GM23338 (cell line): Measurements from ENCODE around the gene RUSF1. TPM values are rescaled to one million over a fixed set of nuclear protein-coding genes. Genes with fewer than 3 reads are reported as not detected.

Source experiments
- ATAC-seq: fragments of 200-7000 bp; cut with Tn5 transposase; 3 replicates; pipeline ENCODE4 v1.9.1; 2020
- DNase-seq: peaks from one replicate; pipeline ENCODE4 v3.0.0-alpha.2; 2015; ENCODE audit warnings: low spot score
- H2AFZ ChIP-seq: fragments of 200-600 bp; sonication (generic); 2 replicates; pipeline ENCODE4 v1.8.0; 2016; ENCODE audit warnings: antibody characterized with exemption, mild to moderate bottlenecking, moderate library complexity
- H3F3A ChIP-seq: fragments of 200-600 bp; sonication (generic); replicated peaks from 2 replicates; pipeline ENCODE4 v1.8.0; 2017; ENCODE audit warnings: antibody characterized with exemption, mixed run types, low read depth
- H3K27ac ChIP-seq: fragments of 200-600 bp; sonication (generic); 2 replicates; pipeline ENCODE4 v1.6.1; 2016; ENCODE audit warnings: low read depth
- H3K27me3 ChIP-seq: fragments of 200-600 bp; sonication (generic); 2 replicates; pipeline ENCODE4 v1.8.0; 2016; ENCODE audit warnings: mild to moderate bottlenecking, mixed run types, moderate library complexity; ENCODE audit not compliant: insufficient read depth
- H3K36me3 ChIP-seq: fragments of 200-600 bp; sonication (generic); 2 replicates; pipeline ENCODE4 v1.8.0; 2016; ENCODE audit warnings: mild to moderate bottlenecking; ENCODE audit not compliant: insufficient read depth
- H3K4me1 ChIP-seq: fragments of 200-600 bp; sonication (generic); 2 replicates; pipeline ENCODE4 v1.8.0; 2016; ENCODE audit warnings: mild to moderate bottlenecking, moderate library complexity; ENCODE audit not compliant: insufficient read depth
- H3K4me2 ChIP-seq: fragments of 200-600 bp; sonication (generic); 2 replicates; pipeline ENCODE4 v1.7.1; 2017; ENCODE audit warnings: mixed run types
- H3K4me3 ChIP-seq: fragments of 200-600 bp; sonication (generic); 2 replicates; pipeline ENCODE4 v1.6.1; 2016; ENCODE audit warnings: mixed run types
- H3K79me2 ChIP-seq: fragments of 200-600 bp; sonication (generic); replicated peaks from 2 replicates; pipeline ENCODE4 v1.8.0; 2017; ENCODE audit warnings: mild to moderate bottlenecking; ENCODE audit not compliant: insufficient read depth
- H3K9me2 ChIP-seq: fragments of 200-600 bp; sonication (generic); 2 replicates; pipeline ENCODE4 v1.8.0; 2017; ENCODE audit not compliant: insufficient read depth
- H4K20me1 ChIP-seq: fragments of 200-600 bp; sonication (generic); replicated peaks from 2 replicates; pipeline ENCODE4 v1.8.0; 2017; ENCODE audit warnings: mild to moderate bottlenecking; ENCODE audit not compliant: insufficient read depth
- H3K27ac Mint-ChIP-seq: 2 replicates; pipeline ENCODE4 v1.8.0; 2020; ENCODE audit warnings: inconsistent platforms, mild to moderate bottlenecking, moderate library complexity, mixed read lengths
- H3K27me3 Mint-ChIP-seq: 3 replicates; pipeline ENCODE4 v1.8.0; 2022; ENCODE audit warnings: low read depth, mild to moderate bottlenecking, moderate library complexity, mixed read lengths, inconsistent platforms; ENCODE audit not compliant: insufficient read depth, poor library complexity
- H3K36me3 Mint-ChIP-seq: 3 replicates; pipeline ENCODE4 v1.8.0; 2021; ENCODE audit warnings: low read depth, mild to moderate bottlenecking, inconsistent platforms, moderate library complexity, mixed read lengths
- H3K4me1 Mint-ChIP-seq: 3 replicates; pipeline ENCODE4 v1.8.0; 2020; ENCODE audit warnings: mild to moderate bottlenecking, inconsistent platforms, mixed read lengths
- H3K4me3 Mint-ChIP-seq: 3 replicates; pipeline ENCODE4 v1.8.0; 2021; ENCODE audit warnings: moderate library complexity, mild to moderate bottlenecking, inconsistent platforms, mixed read lengths
- H3K9me3 Mint-ChIP-seq: 3 replicates; pipeline ENCODE4 v1.8.0; 2020; ENCODE audit warnings: moderate library complexity, mild to moderate bottlenecking, inconsistent platforms, mixed read lengths
- CREB1 ChIP-seq: fragments of 250-450 bp; sonication (Bioruptor Pico); IDR thresholded peaks from 2 replicates; pipeline ENCODE4 v1.5.0; 2020; ENCODE audit warnings: low read depth, mild to moderate bottlenecking, moderate library complexity
- EZH2 ChIP-seq: fragments of 200-600 bp; sonication (generic); IDR thresholded peaks from one replicate; pipeline ENCODE4 v1.8.0; 2017; ENCODE audit warnings: antibody characterized with exemption, mild to moderate bottlenecking, low read depth; ENCODE audit not compliant: unreplicated experiment
- EZH2phosphoT487 ChIP-seq: fragments of 200-600 bp; sonication (generic); IDR thresholded peaks from one replicate; pipeline ENCODE4 v1.8.1; 2018; ENCODE audit warnings: antibody characterized with exemption; ENCODE audit not compliant: unreplicated experiment
- JUNB ChIP-seq: IDR thresholded peaks from one replicate; pipeline ENCODE4 v1.6.1; 2016; ENCODE audit warnings: antibody characterized with exemption; ENCODE audit not compliant: unreplicated experiment
- NANOG ChIP-seq: IDR thresholded peaks from 2 replicates; pipeline ENCODE4 v1.6.1; 2016; ENCODE audit warnings: antibody characterized with exemption, borderline replicate concordance
- POLR2AphosphoS5 ChIP-seq: IDR thresholded peaks from 2 replicates; pipeline ENCODE4 v1.6.1; 2016; ENCODE audit warnings: antibody characterized with exemption, low read depth
- STAT1 ChIP-seq: IDR thresholded peaks from one replicate; pipeline ENCODE4 v1.6.1; 2016; ENCODE audit warnings: antibody characterized with exemption; ENCODE audit not compliant: unreplicated experiment
- ZNF114 ChIP-seq: fragments of 250-450 bp; sonication (Bioruptor Pico); IDR thresholded peaks from 2 replicates; pipeline ENCODE4 v1.5.0; 2020; ENCODE audit warnings: mild to moderate bottlenecking, moderate library complexity
- ZNF331 ChIP-seq: fragments of 250-450 bp; sonication (Bioruptor Pico); IDR thresholded peaks from 2 replicates; pipeline ENCODE4 v1.5.0; 2020; ENCODE audit warnings: low read depth, mild to moderate bottlenecking, moderate library complexity
- polyA plus RNA-seq: library from polyadenylated mRNA; unstranded; fragments of >200 nt; fragmentation: Nextera tagmentation; extraction: Ambion mirVana; gene quantifications from 2 replicates; pipeline ENCODE4 v1.2.1, GENCODE V29; 2016
- total RNA-seq: library from RNA; depleted of rRNA; stranded (reverse); fragments of >200 nt; shearing (Covaris generic); gene quantifications from 2 replicates; pipeline ENCODE4 v1.2.3, GENCODE V29; 2014
- TF ChIP-seq, protein P1 (sequence below): IDR thresholded peaks from one replicate; pipeline ENCODE4 v1.6.1; 2018; ENCODE audit warnings: antibody characterized with exemption; ENCODE audit not compliant: unreplicated experiment
- TF ChIP-seq, protein P2 (sequence below), 2 experiments: fragments of 200-600 bp in 1 of 2; sonication (generic) in 1 of 2; conservative IDR thresholded peaks; 2 replicates each; pipeline versions ENCODE4 v1.5.1 to v1.6.1; 2016 to 2017; ENCODE audit warnings: antibody characterized with exemption in 2 of 2, low read depth in 2 of 2, mild to moderate bottlenecking in 2 of 2, moderate library complexity in 1 of 2

The RUSF1 gene
- total and polyA plus RNA-seq, 2 experiments from 2014 or later = 8.9 to 36.1 TPM

DNA sequence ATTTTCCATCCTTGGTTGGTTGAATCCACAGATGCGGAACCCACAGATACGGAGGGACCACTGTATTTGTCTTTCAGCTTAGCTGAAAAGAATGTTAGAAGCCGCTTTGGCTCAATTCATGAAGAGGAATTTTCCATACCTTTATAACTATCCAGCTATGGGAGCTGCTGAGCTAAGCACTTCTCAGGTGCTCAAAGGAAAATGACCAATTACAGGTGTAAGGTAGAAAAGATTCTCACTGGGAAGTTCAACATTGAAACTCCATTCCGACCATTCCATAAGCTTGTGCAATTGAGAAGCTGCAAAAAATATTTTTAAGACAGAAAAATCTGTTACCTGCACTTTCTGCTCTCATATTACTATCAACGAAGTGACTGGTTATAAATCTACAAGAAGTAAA lies 22.2 kb upstream of the RUSF1 start (continued):
- TF ChIP-seq, protein P1, sequence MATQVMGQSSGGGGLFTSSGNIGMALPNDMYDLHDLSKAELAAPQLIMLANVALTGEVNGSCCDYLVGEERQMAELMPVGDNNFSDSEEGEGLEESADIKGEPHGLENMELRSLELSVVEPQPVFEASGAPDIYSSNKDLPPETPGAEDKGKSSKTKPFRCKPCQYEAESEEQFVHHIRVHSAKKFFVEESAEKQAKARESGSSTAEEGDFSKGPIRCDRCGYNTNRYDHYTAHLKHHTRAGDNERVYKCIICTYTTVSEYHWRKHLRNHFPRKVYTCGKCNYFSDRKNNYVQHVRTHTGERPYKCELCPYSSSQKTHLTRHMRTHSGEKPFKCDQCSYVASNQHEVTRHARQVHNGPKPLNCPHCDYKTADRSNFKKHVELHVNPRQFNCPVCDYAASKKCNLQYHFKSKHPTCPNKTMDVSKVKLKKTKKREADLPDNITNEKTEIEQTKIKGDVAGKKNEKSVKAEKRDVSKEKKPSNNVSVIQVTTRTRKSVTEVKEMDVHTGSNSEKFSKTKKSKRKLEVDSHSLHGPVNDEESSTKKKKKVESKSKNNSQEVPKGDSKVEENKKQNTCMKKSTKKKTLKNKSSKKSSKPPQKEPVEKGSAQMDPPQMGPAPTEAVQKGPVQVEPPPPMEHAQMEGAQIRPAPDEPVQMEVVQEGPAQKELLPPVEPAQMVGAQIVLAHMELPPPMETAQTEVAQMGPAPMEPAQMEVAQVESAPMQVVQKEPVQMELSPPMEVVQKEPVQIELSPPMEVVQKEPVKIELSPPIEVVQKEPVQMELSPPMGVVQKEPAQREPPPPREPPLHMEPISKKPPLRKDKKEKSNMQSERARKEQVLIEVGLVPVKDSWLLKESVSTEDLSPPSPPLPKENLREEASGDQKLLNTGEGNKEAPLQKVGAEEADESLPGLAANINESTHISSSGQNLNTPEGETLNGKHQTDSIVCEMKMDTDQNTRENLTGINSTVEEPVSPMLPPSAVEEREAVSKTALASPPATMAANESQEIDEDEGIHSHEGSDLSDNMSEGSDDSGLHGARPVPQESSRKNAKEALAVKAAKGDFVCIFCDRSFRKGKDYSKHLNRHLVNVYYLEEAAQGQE = no peak
- TF ChIP-seq EZH2 (no peak), ZNF114 (CRISPR knock-in tag) (no peak), CREB1 (CRISPR knock-in tag) (no peak), NANOG (no peak), EZH2phosphoT487 (no peak), STAT1 (no peak), POLR2AphosphoS5 (no peak), ZNF331 (CRISPR knock-in tag) (no peak), JUNB (no peak)
- TF ChIP-seq, protein P2, sequence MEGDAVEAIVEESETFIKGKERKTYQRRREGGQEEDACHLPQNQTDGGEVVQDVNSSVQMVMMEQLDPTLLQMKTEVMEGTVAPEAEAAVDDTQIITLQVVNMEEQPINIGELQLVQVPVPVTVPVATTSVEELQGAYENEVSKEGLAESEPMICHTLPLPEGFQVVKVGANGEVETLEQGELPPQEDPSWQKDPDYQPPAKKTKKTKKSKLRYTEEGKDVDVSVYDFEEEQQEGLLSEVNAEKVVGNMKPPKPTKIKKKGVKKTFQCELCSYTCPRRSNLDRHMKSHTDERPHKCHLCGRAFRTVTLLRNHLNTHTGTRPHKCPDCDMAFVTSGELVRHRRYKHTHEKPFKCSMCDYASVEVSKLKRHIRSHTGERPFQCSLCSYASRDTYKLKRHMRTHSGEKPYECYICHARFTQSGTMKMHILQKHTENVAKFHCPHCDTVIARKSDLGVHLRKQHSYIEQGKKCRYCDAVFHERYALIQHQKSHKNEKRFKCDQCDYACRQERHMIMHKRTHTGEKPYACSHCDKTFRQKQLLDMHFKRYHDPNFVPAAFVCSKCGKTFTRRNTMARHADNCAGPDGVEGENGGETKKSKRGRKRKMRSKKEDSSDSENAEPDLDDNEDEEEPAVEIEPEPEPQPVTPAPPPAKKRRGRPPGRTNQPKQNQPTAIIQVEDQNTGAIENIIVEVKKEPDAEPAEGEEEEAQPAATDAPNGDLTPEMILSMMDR (conservative IDR thresholded peaks at IDR 0.05; ENCODE audit: low read depth in 2 of 2) = no peak

DNA sequence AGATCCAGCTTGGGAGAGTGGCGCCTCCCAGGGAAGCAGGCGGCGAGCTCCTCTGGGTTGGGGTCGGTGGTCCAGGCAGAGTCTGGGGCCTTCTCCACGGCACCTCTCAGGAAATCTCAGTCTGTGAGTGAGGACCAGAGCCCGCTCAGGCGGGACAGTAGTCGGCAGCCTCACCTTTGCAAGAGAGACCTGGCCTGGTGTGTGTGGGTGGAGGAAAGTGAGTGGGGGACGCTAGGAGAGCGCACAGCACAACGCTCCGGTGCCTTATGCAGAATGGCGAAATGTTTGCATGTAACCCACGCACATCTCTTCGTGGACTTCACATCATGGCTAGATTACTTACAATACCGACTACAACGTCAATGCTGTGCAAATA lies 21.7 kb upstream of the RUSF1 start:
- H3K79me2 ChIP-seq = no peaks in the 10 kb centered on the region
- no peaks in the 10 kb centered on the region for H4K20me1 ChIP-seq
- Mint-ChIP-seq H3K27me3 (peaks cover 24% of the 10 kb centered on the region), H3K36me3 (no peaks in the 10 kb centered on the region), H3K4me3 (peak overlapping the region; percentile 83), H3K9me3 (no peaks in the 10 kb centered on the region; the same call in 1 of the 3 replicates), H3K4me1 (peaks cover 28% of the 10 kb centered on the region), H3K27ac (no peak overlapping the region)
- peaks cover 3% of the 10 kb centered on the region; the same call in 1 of the 2 replicates for H3F3A ChIP-seq
- TF ChIP-seq, protein P2 (conservative IDR thresholded peaks at IDR 0.05; ENCODE audit: low read depth in 2 of 2) = no peak
- peak; percentile 63 for TF ChIP-seq EZH2
- H3K4me2 ChIP-seq = peak overlapping the region; percentile 85
- no peaks in the 10 kb centered on the region for H3K36me3 ChIP-seq
- ATAC-seq = peak; percentile 8; the same call in 1 of the 3 replicates
- no peaks in the 10 kb centered on the region for H3K9me2 ChIP-seq
- peak overlapping the region; percentile 96 for H2AFZ ChIP-seq
- H3K4me1 ChIP-seq = peaks cover 18% of the 10 kb centered on the region
- H3K27ac ChIP-seq = no peak overlapping the region
- H3K27me3 ChIP-seq = peaks cover 75% of the 10 kb centered on the region
- DNase-seq = no peak
- peak overlapping the region; percentile 76 for H3K4me3 ChIP-seq
